Smooth muscle cell of the umbilical artery (primary cell): ENCODE measurements around the gene SNX14. TPM values are rescaled to one million over a fixed set of nuclear protein-coding genes. Genes with fewer than 3 reads are reported as not detected.

Experiments used
- total RNA-seq: library from RNA; depleted of rRNA; stranded (reverse); fragments of >200 nt; gene quantifications from 2 replicates; pipeline ENCODE4 v1.2.3, GENCODE V29; 2014

Gene SNX14, protein sequence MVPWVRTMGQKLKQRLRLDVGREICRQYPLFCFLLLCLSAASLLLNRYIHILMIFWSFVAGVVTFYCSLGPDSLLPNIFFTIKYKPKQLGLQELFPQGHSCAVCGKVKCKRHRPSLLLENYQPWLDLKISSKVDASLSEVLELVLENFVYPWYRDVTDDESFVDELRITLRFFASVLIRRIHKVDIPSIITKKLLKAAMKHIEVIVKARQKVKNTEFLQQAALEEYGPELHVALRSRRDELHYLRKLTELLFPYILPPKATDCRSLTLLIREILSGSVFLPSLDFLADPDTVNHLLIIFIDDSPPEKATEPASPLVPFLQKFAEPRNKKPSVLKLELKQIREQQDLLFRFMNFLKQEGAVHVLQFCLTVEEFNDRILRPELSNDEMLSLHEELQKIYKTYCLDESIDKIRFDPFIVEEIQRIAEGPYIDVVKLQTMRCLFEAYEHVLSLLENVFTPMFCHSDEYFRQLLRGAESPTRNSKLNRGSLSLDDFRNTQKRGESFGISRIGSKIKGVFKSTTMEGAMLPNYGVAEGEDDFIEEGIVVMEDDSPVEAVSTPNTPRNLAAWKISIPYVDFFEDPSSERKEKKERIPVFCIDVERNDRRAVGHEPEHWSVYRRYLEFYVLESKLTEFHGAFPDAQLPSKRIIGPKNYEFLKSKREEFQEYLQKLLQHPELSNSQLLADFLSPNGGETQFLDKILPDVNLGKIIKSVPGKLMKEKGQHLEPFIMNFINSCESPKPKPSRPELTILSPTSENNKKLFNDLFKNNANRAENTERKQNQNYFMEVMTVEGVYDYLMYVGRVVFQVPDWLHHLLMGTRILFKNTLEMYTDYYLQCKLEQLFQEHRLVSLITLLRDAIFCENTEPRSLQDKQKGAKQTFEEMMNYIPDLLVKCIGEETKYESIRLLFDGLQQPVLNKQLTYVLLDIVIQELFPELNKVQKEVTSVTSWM
- total RNA-seq, result 118 and 138 TPM in 2 replicates

GRCh38 chr6:85593438-85594196, at the start of gene SNX14:
Gene SNX14 (minus strand): TSS chr6:85593858. CDS start chr6:85593718, 140 bp downstream.

DNA sequence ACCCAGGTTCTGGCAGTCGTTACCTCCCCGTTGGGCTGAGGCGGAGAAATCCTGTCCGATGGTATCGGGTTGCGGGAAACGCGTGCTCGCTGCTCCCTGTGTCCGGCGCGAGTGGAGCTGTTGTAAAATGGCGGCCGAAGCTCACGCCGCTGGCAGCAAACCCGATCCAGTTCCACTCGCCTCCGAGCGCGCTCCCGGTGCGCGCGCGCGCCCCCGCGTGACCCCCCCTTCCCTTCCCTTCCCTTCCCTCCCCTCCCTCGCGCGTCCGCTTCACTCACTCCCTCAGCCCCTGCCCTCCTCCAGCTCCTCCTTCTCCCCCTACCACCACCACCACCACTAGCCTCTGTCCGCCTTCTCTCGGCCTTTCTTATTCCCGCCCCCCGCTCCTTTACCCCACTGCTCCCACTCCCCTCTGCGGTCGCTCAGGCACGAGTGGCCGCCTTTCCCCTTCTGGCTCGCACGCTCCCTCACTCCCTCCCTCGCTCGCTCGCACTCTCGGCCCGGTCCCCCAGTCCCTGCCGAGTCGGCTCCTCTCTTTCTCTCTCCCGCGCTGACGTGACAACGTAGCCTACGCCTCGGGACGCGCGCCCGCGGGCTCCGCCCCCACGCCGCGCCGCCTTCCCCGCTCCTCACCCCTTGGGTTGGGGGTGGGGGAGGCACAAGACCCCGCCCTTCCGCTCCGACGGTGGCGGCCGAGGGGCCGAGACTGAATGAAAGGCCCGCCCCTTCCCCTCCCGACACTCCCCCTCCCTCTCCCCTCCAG, 49.3 kb upstream of the SNX14 start, which contains the start of gene SYNCRIP:
TSS of gene SYNCRIP (minus strand) at position 113 of the 763 bp plus-strand sequence. CDS start 1,447 bp downstream, outside the sequence.

Other genes starting within 250 kb of the SNX14 start
- gene NT5E, start 143.8 kb downstream of the SNX14 start, total RNA-seq, result 327 and 1,188 TPM in 2 replicates
- gene SYNCRIP, start 49.0 kb upstream of the SNX14 start, total RNA-seq, result 52.3 and 122 TPM in 2 replicates